Left renal pelvis (tissue), 4 donors: Measurements from ENCODE around the gene CDK12. TPM values are rescaled to one million over a fixed set of nuclear protein-coding genes. Genes with fewer than 3 reads are reported as not detected.
"Not testable (repeated sequence)": the region's sequence is repeated elsewhere in the genome, so short reads cannot be mapped to it uniquely, and the experiment has no call there.

Experiments
- DNase-seq, 4 donors: peaks; one replicate each; pipeline ENCODE4 v3.0.0-alpha.2; 2013; ENCODE audit warnings: low read depth in 4 of 4, low spot score in 3 of 4
- polyA plus RNA-seq, 4 donors: library from polyadenylated mRNA; unstranded; fragments of 120-200 nt; gene quantifications; one replicate each; pipeline ENCODE4 v1.2.1, GENCODE V29; 2013; ENCODE audit not compliant: insufficient read length in 4 of 4

CDK12 gene
- polyA plus RNA-seq, result 10 to 100 TPM; 43.2 to 58.5 (median 53.2) TPM

DNA sequence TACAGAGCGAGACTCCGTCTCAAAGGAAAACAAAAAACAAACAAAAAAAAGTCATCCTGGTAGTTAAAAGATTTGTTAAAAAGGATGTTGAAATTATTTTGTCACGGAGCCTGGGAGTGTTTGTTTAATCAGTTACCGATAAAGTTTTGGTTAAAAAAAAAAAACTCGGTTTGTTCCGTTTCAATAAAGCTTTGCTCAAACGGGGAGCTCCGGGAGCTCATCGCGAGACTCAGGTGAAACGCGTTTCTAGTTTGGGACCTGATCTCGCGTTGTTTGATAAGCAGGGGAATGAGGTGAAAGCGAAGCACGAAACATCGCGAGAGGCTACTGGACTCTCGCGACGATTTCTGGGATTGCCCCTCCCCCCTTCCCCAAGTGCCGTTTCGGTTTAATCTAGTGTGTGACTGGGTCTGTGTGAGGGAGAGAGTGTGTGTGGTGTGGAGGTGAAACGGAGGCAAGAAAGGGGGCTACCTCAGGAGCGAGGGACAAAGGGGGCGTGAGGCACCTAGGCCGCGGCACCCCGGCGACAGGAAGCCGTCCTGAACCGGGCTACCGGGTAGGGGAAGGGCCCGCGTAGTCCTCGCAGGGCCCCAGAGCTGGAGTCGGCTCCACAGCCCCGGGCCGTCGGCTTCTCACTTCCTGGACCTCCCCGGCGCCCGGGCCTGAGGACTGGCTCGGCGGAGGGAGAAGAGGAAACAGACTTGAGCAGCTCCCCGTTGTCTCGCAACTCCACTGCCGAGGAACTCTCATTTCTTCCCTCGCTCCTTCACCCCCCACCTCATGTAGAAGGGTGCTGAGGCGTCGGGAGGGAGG is at the start of gene CDK12:
Gene CDK12 (plus strand): TSS at position 374 of the 813 bp plus-strand sequence. CDS start 586 bp downstream, outside the sequence.
- DNase-seq, result peak; percentile 99 to 100 (median 100)

DNA sequence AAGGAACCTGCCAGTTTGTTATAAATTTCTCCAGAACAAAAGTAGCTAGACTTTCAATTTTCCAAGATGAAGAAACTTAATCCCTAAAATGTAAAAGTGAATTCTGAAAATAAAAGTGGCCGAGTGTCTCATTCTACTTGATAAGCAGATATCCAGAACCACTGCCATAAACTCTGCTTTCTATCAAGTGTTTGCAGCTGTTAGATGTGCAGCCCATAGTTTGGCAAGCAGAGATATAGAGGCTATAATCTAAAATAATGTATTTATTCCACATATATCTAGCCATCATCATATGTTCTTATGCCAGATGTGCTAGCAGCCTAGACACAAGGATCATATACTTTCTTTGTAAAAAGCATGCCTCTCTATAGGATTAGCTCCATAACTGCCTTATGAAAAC is 45.1 kb upstream of the CDK12 start:
- no peak for DNase-seq

DNA sequence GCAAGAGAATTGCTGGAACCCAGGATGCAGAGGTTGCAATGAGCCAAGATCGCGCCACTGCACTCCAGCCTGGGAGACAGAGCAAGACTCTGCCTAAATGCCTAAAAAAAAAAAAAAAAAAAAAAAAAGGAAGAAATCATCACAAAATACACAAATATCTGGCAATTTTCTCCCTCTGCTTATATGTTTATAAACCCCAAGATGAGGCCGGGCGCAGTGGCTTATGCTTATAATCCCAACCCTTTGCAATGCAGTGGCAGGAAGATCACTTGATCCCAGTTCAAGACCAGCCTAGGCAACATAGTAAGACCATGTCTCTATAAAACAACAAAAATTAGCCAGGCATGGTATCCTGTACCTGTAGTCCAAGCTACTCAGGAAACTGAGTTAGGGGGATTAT is 31.7 kb upstream of the CDK12 start:
- no peak for DNase-seq

DNA sequence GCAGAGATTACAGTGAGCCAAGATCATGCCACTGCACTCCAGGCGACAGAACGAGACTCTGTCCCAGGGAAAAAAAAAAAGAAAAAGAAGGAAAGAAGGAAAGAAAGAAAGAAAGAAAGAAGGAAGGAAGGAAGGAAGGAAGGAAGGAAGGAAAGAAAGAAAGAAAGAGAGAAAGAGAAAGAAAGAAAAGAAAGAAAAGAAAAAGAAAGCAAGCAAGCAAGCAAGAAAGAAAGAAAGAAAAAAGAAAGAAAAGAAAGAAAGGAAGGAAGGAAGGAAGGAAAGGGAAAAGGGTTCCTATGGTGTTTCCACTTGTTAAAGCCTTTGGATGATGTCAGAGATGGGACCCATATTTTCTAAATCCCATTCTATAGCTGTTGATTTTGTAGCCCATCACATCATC is 21.4 kb upstream of the CDK12 start:
- DNase-seq, result not testable (repeated sequence)

DNA sequence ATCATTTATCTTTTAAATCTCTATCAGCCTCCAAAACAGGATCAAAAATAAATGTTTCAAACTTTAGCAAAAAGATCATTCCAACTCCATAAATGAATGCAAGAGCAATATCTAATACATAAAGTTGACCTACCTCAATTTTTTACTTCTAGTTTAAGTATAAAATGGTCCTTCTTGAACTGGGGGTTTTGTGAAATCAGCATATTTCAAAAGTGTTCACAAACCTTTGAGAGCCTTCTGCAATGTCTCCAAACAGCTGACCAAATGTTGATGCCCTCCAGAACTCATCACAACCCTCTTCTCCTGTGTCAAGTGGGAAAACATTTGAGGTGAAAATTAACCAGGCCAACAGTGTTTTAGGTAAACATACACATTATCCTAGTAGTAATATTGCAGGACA is 18.0 kb upstream of the CDK12 start:
- DNase-seq, result no peak

DNA sequence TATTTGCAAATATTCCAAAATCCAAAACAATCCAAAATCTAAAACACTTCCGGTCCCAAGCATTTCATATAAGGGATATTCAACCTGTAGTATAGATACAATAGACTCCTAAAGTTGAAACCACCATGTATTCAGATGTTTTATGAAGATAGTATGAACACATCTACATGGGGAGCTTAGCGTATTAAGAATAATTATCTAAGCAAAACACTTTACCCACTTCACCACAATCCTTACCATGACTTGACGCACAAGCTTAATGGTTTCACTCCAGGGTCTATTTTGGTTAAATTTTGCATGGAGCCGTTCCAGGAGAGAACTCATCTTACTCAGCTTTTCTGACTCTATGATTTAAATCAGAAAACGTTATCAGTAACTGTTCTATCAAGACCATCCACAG is 13.7 kb upstream of the CDK12 start:
- DNase-seq, result no peak

DNA sequence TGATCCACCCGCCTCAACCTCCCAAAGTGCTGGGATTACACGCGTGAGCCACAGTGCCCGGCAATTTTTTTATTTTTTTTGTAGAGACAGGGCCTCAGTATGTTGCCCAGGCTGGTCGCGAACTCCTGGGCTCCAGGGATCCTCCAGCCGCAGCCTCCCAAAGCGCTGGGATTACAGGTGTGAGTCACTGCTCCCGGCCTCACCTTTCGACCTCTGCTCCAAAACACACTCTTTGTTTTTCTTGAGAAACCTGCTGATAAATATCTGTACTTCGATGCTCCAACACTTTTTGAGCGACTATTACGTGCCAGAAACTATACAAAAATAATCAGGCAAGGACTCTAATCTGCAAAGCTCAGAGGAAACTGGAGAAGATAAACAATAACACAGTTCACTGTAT is 11.2 kb upstream of the CDK12 start:
- no peak for DNase-seq

DNA sequence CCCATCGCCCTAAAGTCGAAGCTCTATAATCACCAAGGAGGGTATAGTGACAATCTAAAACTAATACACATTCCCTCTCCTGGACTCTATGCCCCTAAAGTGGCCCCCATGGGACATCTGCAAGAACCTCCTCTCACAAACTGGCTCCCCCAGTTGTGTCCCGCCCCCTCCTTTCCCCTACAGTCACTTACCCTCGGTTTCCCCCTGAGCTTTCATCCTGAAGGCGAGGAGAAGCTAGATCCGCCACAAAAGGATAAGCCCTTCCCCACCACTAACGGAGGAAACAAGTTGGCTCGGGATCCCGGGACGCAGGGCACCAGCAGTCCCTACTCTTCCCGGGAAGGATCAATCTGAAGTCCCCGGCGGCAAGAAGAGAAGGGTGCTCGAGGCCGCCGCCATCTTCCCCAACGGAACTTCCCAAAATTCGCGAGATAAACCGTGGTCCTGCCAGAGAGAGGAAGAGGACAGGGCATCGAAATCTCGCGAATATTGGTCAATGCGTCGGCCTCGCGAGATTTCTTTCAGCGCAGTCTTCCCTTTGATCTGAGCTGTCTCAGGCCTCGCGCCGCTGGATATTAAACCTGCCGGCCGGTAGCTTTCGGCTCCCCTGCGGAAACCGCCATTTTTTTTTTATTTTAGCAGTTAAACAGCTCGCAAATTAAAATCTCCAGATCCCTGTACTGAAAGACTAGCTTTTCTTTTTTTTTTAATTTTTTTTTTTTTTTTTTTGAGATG is 10.3 kb upstream of the CDK12 start, which contains the start of gene MED1:
Gene MED1 (minus strand): TSS at position 417 of the 735 bp plus-strand sequence. CDS start 201 bp downstream, at position 216.
- peak; percentile 94 to 99 (median 98) for DNase-seq

DNA sequence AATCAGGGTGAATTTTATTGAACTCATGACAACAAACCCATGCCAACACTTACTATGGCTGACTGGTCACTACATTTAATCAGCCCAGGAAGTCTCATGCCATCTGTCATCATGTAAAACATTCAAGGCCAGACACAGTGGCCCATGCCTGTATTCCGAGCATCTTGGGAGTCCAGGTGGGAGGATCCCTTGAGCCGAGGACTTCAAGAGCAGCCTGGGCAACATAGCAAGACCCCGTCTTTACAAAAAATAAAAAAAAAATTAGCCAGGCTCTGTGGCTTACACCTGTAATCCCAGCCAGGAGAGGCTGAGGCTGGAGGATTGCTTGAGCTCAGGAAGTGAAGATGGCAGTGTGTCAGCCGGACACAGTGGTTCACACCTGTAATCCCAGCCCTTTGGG is 5.4 kb upstream of the CDK12 start:
- DNase-seq, result no peak

DNA sequence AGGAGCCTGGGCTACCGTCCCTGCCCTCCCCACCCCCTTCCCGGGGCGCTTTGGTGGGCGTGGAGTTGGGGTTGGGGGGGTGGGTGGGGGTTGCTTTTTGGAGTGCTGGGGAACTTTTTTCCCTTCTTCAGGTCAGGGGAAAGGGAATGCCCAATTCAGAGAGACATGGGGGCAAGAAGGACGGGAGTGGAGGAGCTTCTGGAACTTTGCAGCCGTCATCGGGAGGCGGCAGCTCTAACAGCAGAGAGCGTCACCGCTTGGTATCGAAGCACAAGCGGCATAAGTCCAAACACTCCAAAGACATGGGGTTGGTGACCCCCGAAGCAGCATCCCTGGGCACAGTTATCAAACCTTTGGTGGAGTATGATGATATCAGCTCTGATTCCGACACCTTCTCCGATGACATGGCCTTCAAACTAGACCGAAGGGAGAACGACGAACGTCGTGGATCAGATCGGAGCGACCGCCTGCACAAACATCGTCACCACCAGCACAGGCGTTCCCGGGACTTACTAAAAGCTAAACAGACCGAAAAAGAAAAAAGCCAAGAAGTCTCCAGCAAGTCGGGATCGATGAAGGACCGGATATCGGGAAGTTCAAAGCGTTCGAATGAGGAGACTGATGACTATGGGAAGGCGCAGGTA is 762 bp downstream of the CDK12 start:
- peak in 1 of 4 donors; percentile 14 for DNase-seq

DNA sequence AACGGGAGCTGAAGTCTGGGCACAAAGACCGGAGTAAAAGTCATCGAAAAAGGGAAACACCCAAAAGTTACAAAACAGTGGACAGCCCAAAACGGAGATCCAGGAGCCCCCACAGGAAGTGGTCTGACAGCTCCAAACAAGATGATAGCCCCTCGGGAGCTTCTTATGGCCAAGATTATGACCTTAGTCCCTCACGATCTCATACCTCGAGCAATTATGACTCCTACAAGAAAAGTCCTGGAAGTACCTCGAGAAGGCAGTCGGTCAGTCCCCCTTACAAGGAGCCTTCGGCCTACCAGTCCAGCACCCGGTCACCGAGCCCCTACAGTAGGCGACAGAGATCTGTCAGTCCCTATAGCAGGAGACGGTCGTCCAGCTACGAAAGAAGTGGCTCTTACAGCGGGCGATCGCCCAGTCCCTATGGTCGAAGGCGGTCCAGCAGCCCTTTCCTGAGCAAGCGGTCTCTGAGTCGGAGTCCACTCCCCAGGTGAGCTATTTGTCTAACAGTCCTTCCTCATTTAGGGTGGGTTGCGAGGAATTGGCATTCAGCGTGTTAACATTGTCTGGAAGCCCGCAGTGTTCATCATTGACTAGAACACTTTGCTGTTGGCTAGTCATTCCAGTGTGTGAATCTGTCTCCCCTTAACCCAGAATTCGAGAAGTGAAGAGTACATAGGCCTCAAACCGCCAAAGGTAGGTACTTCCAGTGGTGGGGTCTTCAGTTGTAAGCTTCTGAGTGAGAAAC is 1.5 kb downstream of the CDK12 start:
- no peak for DNase-seq

DNA sequence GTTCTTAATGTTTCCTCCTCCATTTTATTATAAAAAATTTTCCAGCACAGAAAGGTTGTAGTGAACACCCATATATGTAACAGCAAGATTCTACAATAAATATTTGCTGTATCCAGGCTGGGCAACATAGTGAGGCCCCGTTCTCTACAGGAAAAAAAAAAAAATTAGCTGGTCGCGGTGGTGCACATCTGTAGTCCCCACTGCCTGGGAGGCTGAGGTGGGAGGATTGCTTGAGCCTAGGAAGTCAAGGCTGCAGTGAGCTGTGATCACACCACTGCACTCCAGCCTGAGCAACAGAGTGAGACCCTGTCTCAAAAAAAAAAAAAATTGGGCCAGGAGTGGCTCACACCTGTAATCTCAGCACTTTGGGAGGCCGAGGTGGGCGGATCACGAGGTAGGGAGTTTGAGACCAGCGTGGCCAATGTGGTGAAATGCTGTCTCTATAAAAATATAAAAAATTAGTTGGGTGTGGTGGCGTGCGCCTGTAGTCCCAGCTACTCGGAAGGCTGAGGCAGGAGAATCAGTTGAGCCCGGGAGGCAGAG is 3.4 kb downstream of the CDK12 start:
- not testable (repeated sequence) for DNase-seq

DNA sequence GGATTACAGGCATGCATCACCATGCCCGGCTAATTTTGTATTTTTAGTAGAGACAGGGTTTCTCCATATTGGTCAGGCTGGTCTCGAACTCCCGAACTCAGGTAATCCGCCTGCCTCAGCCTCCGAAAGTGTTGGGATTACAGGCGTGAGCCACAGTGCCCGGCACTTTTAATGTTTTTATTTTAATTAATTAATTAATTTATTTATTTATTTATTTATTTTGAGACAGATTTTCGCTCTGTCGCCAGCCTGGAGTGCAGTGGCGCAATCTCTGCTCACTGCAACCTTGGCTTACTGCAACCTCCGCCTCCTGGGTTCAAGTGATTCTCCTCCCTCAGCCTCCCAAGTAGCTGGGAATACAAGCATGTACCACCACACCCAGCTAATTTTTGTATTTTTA is 7.3 kb downstream of the CDK12 start:
- DNase-seq, result not testable (repeated sequence)

DNA sequence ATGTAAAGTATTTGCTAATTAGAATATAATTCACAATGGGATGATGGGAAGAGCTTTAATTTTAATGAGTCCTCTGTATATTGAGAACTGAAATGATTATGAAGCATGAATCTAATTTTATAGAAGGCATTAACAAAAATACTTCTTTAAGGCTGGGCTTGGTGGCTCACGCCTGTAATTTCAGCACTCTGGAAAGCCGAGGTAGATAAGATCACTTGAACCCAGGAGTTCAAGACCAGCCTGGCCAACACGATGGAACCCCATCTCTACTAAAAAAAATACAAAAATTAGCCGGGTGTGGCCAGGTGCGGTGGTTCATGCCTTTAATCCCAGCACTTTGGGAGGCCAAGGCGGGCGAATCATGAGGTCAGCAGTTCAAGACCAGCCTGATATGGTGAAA is 12.0 kb downstream of the CDK12 start:
- no peak for DNase-seq

DNA sequence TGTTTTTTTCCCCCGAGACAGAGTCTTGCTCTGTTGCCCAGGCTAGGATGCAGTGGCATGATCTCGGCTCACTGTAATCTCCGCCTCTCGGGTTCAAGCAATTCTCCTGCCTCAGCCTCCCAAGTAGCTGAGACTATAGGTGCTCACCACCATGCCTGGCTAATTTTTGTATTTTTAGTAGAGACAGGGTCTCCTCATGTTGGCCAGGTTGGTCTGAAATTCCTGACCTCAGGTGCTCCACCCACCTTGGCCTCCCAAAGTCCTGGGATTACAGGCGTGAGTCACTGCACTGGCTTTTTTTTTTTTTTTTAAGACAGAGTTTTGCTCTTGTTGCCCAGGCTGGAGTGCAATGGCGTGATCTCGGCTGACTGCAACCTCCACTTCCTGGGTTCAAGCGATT is 18.3 kb downstream of the CDK12 start:
- DNase-seq, result not testable (repeated sequence)

DNA sequence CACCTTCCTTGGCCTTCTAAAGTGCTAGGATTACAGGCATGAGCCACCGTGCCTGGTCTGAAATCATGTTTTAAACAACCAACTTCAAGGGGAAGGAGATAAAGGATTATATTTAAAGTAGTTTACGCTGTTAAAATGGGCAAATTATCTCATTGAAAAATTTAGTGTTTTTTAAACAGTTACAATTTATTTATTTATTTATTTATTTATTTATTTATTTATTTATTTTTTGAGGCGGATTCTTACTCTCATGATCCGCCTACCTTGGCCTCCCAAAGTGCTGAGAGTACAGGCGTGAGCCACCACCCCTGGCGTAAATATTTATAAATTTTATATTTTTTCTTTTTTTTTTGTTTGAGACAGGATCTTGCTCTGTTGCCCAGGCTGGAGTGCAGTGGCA is 22.2 kb downstream of the CDK12 start:
- DNase-seq, result no peak

DNA sequence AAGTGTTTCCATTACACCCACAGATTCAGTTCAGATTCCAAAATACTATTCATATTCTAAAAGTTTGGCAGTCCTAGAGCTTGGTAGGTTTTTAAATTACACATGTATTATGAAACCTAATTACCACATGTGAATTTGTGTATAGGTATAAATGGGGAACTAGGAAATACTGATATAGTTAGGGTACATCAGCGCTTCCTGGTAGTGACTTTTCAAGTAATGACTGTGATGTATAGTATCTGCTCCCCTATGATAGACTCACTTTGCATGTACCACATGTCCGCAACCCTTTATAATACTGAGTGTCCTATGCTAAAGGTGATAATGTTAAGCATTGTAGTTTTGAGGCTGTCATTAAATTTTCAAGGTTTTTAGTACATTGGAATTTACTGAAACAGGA is 22.9 kb downstream of the CDK12 start:
- DNase-seq, result no peak

DNA sequence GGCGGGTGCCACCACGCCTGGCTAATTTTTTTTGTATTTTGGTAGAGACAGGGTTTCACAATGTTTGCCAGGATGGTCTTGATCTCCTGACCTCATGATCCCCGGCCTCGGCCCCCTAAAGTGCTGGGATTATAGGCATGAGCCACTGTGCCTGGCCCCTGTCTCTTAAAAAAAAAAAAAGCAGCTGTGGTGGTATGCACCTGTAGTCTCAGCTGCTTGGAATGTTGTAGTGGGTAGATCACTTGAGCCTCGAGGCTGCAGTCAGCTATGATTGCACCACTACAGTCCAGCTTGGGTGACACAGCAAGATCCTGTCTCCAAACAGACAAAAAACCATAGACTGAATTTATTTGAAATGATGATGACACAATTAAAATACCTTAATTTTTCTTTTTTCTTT is 24.3 kb downstream of the CDK12 start:
- DNase-seq, result no peak

DNA sequence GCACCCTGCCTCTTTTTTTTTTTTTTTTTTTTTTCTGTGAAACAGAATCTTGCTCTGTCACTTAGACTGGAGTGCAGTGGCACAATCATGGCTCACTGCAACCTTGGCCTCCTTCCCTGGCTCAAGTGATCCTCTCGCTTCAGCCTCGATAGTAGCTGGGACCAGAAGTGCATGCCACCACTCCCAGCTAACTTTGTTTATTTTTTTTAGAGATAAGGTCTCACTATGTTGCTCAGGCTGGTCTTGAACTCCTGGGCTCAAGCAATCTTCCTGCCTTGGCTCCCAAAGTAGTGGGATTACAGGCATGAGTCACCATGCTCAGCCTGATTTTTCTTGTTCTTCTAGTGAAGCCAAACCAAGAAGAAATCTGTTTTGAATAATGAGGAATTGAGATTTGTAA is 25.0 kb downstream of the CDK12 start:
- DNase-seq, result no peak

DNA sequence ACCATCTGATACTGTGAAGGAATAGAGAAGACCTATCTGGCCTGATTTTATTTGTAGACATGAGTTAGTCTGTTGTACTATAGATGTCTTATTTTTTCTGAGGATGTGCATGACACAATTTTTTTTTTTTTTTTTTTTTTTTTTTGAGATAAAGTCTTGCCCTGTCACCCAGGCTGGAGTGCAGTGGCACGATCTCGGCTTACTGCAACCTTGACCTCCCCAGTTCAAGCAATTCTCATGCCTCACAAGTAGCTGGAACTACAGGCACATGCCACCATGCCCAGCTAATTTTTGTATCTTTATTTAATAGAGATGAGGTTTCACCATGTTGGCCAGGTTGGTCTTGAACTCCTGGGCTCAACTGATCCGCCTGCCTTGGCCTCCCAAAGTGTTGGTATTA is 26.2 kb downstream of the CDK12 start:
- DNase-seq, result not testable (repeated sequence)
